ENCODE measurements around the gene CIB4.

Gene CIB4

GRCh38 chr2:26644188-26644835 lies 3.1 kb upstream of the CIB4 start:
- DNase-seq (ENCODE audit: low read depth in 3 of 3, low spot score in 1 of 3), result no peak

GRCh38 chr2:26642429-26642828 lies 1.3 kb upstream of the CIB4 start:
- no peak for DNase-seq (ENCODE audit: low read depth in 3 of 3, low spot score in 1 of 3)

- no peak for DNase-seq (ENCODE audit: low read depth in 3 of 3, low spot score in 1 of 3)
These were observed 828 bp downstream of the CIB4 start for GRCh38 chr2:26640331-26640745.

GRCh38 chr2:26639685-26640243 lies 1.4 kb downstream of the CIB4 start:
- no peak for DNase-seq (ENCODE audit: low read depth in 3 of 3, low spot score in 1 of 3)

GRCh38 chr2:26637811-26638310 lies 3.3 kb downstream of the CIB4 start:
- DNase-seq (ENCODE audit: low read depth in 3 of 3, low spot score in 1 of 3), result no peak

GRCh38 chr2:26636935-26637334 lies 4.2 kb downstream of the CIB4 start:
- no peak for DNase-seq (ENCODE audit: low read depth in 3 of 3, low spot score in 1 of 3)

- no peak for DNase-seq (ENCODE audit: low read depth in 3 of 3, low spot score in 1 of 3)
These were observed 5.8 kb downstream of the CIB4 start for GRCh38 chr2:26635401-26635800.

GRCh38 chr2:26634636-26635230 lies 6.4 kb downstream of the CIB4 start:
- DNase-seq (ENCODE audit: low read depth in 3 of 3, low spot score in 1 of 3), result no peak

GRCh38 chr2:26633993-26634595 lies 7.1 kb downstream of the CIB4 start:
- DNase-seq (ENCODE audit: low read depth in 3 of 3, low spot score in 1 of 3), result no peak

- no peak for DNase-seq (ENCODE audit: low read depth in 3 of 3, low spot score in 1 of 3)
These were observed 7.7 kb downstream of the CIB4 start for GRCh38 chr2:26633351-26633945.

- no peak for DNase-seq (ENCODE audit: low read depth in 3 of 3, low spot score in 1 of 3)
These were observed 8.5 kb downstream of the CIB4 start for GRCh38 chr2:26632624-26633185.

- DNase-seq (ENCODE audit: low read depth in 3 of 3, low spot score in 1 of 3), result no peak
These were observed 9.6 kb downstream of the CIB4 start for GRCh38 chr2:26631401-26632170.

GRCh38 chr2:26630669-26631360 lies 10.4 kb downstream of the CIB4 start:
- no peak for DNase-seq (ENCODE audit: low read depth in 3 of 3, low spot score in 1 of 3)

GRCh38 chr2:26630235-26630634 lies 10.9 kb downstream of the CIB4 start:
- DNase-seq (ENCODE audit: low read depth in 3 of 3, low spot score in 1 of 3), result no peak

GRCh38 chr2:26629751-26630150 lies 11.4 kb downstream of the CIB4 start:
- no peak for DNase-seq (ENCODE audit: low read depth in 3 of 3, low spot score in 1 of 3)

GRCh38 chr2:26629346-26629630 lies 11.9 kb downstream of the CIB4 start:
- no peak for DNase-seq (ENCODE audit: low read depth in 3 of 3, low spot score in 1 of 3)

GRCh38 chr2:26628561-26629345 lies 12.4 kb downstream of the CIB4 start:
- DNase-seq (ENCODE audit: low read depth in 3 of 3, low spot score in 1 of 3), result no peak

GRCh38 chr2:26627350-26628105 lies 13.6 kb downstream of the CIB4 start:
- DNase-seq (ENCODE audit: low read depth in 3 of 3, low spot score in 1 of 3), result no peak

GRCh38 chr2:26626606-26627005 lies 14.6 kb downstream of the CIB4 start:
- DNase-seq (ENCODE audit: low read depth in 3 of 3, low spot score in 1 of 3), result no peak
